Uterus (tissue), 2 donors: ENCODE data around the gene PCMT1.

ENCODE experiments used
- CTCF ChIP-seq, 4 experiments: fragments of 200-600 bp in 2 of 4; fragments of 450-650 bp in 2 of 4; sonication (generic) in 2 of 4; IDR thresholded peaks; one replicate each; pipeline ENCODE4 v1.5.1; 2016 to 2019; ENCODE audit warnings: antibody characterized with exemption in 4 of 4, mild to moderate bottlenecking in 2 of 4, moderate library complexity in 1 of 4
- POLR2A ChIP-seq, 2 donors: fragments of 450-650 bp; IDR thresholded peaks; one replicate each; pipeline ENCODE4 v1.6.1; 2016; ENCODE audit warnings: antibody characterized with exemption in 2 of 2, mild to moderate bottlenecking in 1 of 2, moderate library complexity in 1 of 2

DNA sequence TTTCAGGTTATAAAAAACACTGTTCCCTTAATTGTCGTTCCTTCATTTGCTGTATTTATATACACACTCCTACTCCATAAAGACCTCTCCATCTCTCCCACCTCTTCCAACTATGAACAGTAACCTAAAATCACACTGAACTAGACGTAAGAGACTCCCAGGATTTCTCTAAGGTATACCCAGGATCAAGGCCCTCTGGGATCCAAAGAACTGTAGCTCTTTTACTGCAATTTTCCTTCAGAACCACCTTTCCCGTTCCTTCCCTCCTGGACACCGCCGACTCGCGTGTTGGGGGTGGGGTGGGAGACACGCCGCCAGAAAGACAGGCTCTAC is 32.3 kb upstream of the PCMT1 start:
- no peak for TF ChIP-seq POLR2A (IDR thresholded peaks at IDR 0.05)
- TF ChIP-seq CTCF (IDR thresholded peaks at IDR 0.05) = no peak
